H9 (cell line): Measurements from ENCODE around the gene KRTAP9-8. TPM values are rescaled to one million over a fixed set of nuclear protein-coding genes. Genes with fewer than 3 reads are reported as not detected.

Experiments
- DNase-seq: peaks from one replicate; pipeline ENCODE4 v3.0.0-alpha.2; 2017
- H2AFZ ChIP-seq: one replicate; pipeline ENCODE4 v1.6.1; 2013; ENCODE audit warnings: mild to moderate bottlenecking, low read length, control low read depth, moderate library complexity
- H2AK5ac ChIP-seq: 2 replicates; pipeline ENCODE4 v1.6.1; 2013; ENCODE audit warnings: low read length, control low read depth, mixed read lengths; ENCODE audit not compliant: insufficient read length
- H2BK120ac ChIP-seq: one replicate; pipeline ENCODE4 v1.6.1; 2013; ENCODE audit warnings: low read depth, mild to moderate bottlenecking, low read length, control low read depth, inconsistent platforms; ENCODE audit not compliant: poor library complexity, severe bottlenecking
- H2BK12ac ChIP-seq: 2 replicates; pipeline ENCODE4 v1.6.1; 2013; ENCODE audit warnings: low read length, control low read depth, mixed read lengths, low read depth; ENCODE audit not compliant: insufficient read length
- H2BK15ac ChIP-seq: 2 replicates; pipeline ENCODE4 v1.6.1; 2013; ENCODE audit warnings: low read depth, low read length, control low read depth
- H2BK20ac ChIP-seq: one replicate; pipeline ENCODE4 v1.6.1; 2013; ENCODE audit warnings: low read depth, mild to moderate bottlenecking, low read length, control low read depth, inconsistent platforms; ENCODE audit not compliant: poor library complexity, severe bottlenecking
- H2BK5ac ChIP-seq: 2 replicates; pipeline ENCODE4 v1.6.1; 2013; ENCODE audit warnings: low read length, control low read depth, mixed read lengths; ENCODE audit not compliant: insufficient read length
- H3K14ac ChIP-seq: 2 replicates; pipeline ENCODE4 v1.6.1; 2013; ENCODE audit warnings: low read length, control low read depth; ENCODE audit not compliant: insufficient read depth
- H3K18ac ChIP-seq: 2 replicates; pipeline ENCODE4 v1.6.1; 2013; ENCODE audit warnings: low read depth, mild to moderate bottlenecking, mixed read lengths, low read length, control low read depth; ENCODE audit not compliant: insufficient read length
- H3K23ac ChIP-seq: 2 replicates; pipeline ENCODE4 v1.6.1; 2013; ENCODE audit warnings: low read length, control low read depth, mixed read lengths, low read depth; ENCODE audit not compliant: insufficient read length
- H3K23me2 ChIP-seq: 2 replicates; pipeline ENCODE4 v1.6.1; 2013; ENCODE audit warnings: low read depth, mild to moderate bottlenecking, mixed read lengths, low read length, control low read depth; ENCODE audit not compliant: insufficient read length, poor library complexity, severe bottlenecking
- H3K27ac ChIP-seq: 2 replicates; pipeline ENCODE4 v1.5.1; 2013; ENCODE audit warnings: low read length, control low read depth, mixed read lengths, low read depth; ENCODE audit not compliant: insufficient read length
- H3K27me3 ChIP-seq: 2 replicates; pipeline ENCODE4 v1.6.1; 2013; ENCODE audit warnings: low read length, control low read depth, inconsistent platforms; ENCODE audit not compliant: insufficient read depth
- H3K4ac ChIP-seq: 2 replicates; pipeline ENCODE4 v1.6.1; 2013; ENCODE audit warnings: low read depth, mild to moderate bottlenecking, control low read depth, inconsistent platforms, low read length, moderate library complexity
- H3K4me1 ChIP-seq: 2 replicates; pipeline ENCODE4 v1.6.1; 2013; ENCODE audit warnings: low read length, control low read depth, inconsistent platforms; ENCODE audit not compliant: insufficient read depth
- H3K4me2 ChIP-seq: 2 replicates; pipeline ENCODE4 v1.6.1; 2013; ENCODE audit warnings: low read length, control low read depth, mixed read lengths; ENCODE audit not compliant: insufficient read length, insufficient read depth
- H3K56ac ChIP-seq: 2 replicates; pipeline ENCODE4 v1.6.1; 2013; ENCODE audit warnings: low read depth, mild to moderate bottlenecking, mixed read lengths, low read length, control low read depth; ENCODE audit not compliant: insufficient read length
- H3K79me1 ChIP-seq: 2 replicates; pipeline ENCODE4 v1.6.1; 2013; ENCODE audit warnings: low read depth, mild to moderate bottlenecking, moderate library complexity, low read length, control low read depth, inconsistent platforms; ENCODE audit not compliant: insufficient read depth, poor library complexity, severe bottlenecking
- H3K79me2 ChIP-seq: 2 replicates; pipeline ENCODE4 v1.6.1; 2013; ENCODE audit warnings: low read length, control low read depth, inconsistent platforms; ENCODE audit not compliant: insufficient read depth
- H3K9ac ChIP-seq: 2 replicates; pipeline ENCODE4 v1.6.1; 2013; ENCODE audit warnings: low read length, control low read depth, mixed read lengths; ENCODE audit not compliant: insufficient read length; ENCODE audit errors: extremely low read depth
- H3K9me3 ChIP-seq: one replicate; pipeline ENCODE4 v1.6.1; 2013; ENCODE audit warnings: low read depth, low read length, inconsistent platforms; ENCODE audit not compliant: control insufficient read depth
- H3T11ph ChIP-seq: one replicate; pipeline ENCODE4 v1.6.1; 2013; ENCODE audit warnings: mild to moderate bottlenecking, low read length, control low read depth, inconsistent platforms
- H4K20me1 ChIP-seq: one replicate; pipeline ENCODE4 v1.6.1; 2013; ENCODE audit not compliant: control insufficient read depth, insufficient read length, insufficient read depth
- H4K5ac ChIP-seq: 2 replicates; pipeline ENCODE4 v1.6.1; 2013; ENCODE audit warnings: low read depth, mild to moderate bottlenecking, mixed read lengths, low read length, control low read depth; ENCODE audit not compliant: insufficient read length
- H4K8ac ChIP-seq: replicated peaks from 2 replicates; pipeline ENCODE4 v1.6.1; 2013; ENCODE audit warnings: low read length, control low read depth, mixed read lengths, low read depth; ENCODE audit not compliant: insufficient read length
- H4K91ac ChIP-seq: 2 replicates; pipeline ENCODE4 v1.6.1; 2013; ENCODE audit warnings: low read depth, mild to moderate bottlenecking, moderate library complexity, mixed read lengths, low read length, control low read depth; ENCODE audit not compliant: insufficient read length
- H3K27ac Mint-ChIP-seq, 3 experiments: 2 replicates in 2 of 3; 3 replicates in 1 of 3; pipeline ENCODE4 v1.8.0; 2020 to 2021; ENCODE audit warnings: mixed read lengths in 3 of 3, mild to moderate bottlenecking in 1 of 3, moderate library complexity in 1 of 3
- H3K27me3 Mint-ChIP-seq: 2 replicates; pipeline ENCODE4 v1.8.0; 2021; ENCODE audit warnings: low read depth, mild to moderate bottlenecking, moderate library complexity, mixed read lengths
- H3K36me3 Mint-ChIP-seq, 3 experiments: 2 replicates in 2 of 3; 3 replicates in 1 of 3; pipeline ENCODE4 v1.8.0; 2020 to 2021; ENCODE audit warnings: low read depth in 3 of 3, mixed read lengths in 3 of 3; ENCODE audit not compliant: insufficient read depth in 1 of 3
- H3K4me1 Mint-ChIP-seq, 2 experiments: 2 replicates each; pipeline ENCODE4 v1.8.0; 2020; ENCODE audit warnings: mixed read lengths in 2 of 2
- H3K4me3 Mint-ChIP-seq, 2 experiments: 2 replicates in 1 of 2; 3 replicates in 1 of 2; pipeline ENCODE4 v1.8.0; 2020 to 2021; ENCODE audit warnings: mild to moderate bottlenecking in 2 of 2, mixed read lengths in 2 of 2, moderate library complexity in 1 of 2
- H3K9me3 Mint-ChIP-seq, 2 experiments: 2 replicates in 1 of 2; 3 replicates in 1 of 2; pipeline ENCODE4 v1.8.0; 2020; ENCODE audit warnings: mild to moderate bottlenecking in 2 of 2, mixed read lengths in 2 of 2, moderate library complexity in 1 of 2
- CTCF ChIP-seq: fragments of 200-600 bp; sonication (generic); conservative IDR thresholded peaks from 3 replicates; pipeline ENCODE4 v1.8.0; 2021; ENCODE audit warnings: antibody characterized with exemption, mild to moderate bottlenecking
- WGBS: extraction: QIAGEN DNeasy Blood & Tissue Kit; methylation state at CpG from one replicate; pipeline ENCODE4 v1.1.7; 2013; ENCODE audit warnings: missing lambda C conversion rate, low lambda C conversion rate, mixed read lengths; ENCODE audit not compliant: insufficient read length; ENCODE audit errors: extremely low coverage; 5-methylcytosine and 5-hydroxymethylcytosine counted together
- total RNA-seq: library from RNA; stranded (reverse); gene quantifications from 2 replicates; pipeline ENCODE4 v1.2.1, GENCODE V29; 2021

The KRTAP9-8 gene
- total RNA-seq, 1 experiment from 2014 or later, result not detected

GRCh38 chr17:41264599-41264998 is 26.8 kb downstream of the KRTAP9-8 start:
- H3K27ac ChIP-seq, result no peak overlapping the region
- no peaks in the 10 kb centered on the region for H3K9me3 Mint-ChIP-seq
- H3T11ph ChIP-seq, result no peak overlapping the region
- H2BK15ac ChIP-seq, result no peak overlapping the region
- no peak overlapping the region for H2AFZ ChIP-seq
- no peaks in the 10 kb centered on the region; a peak in 1 of 4 replicates for H3K4me1 Mint-ChIP-seq
- no peak overlapping the region for H3K14ac ChIP-seq
- H4K8ac ChIP-seq, result no peak overlapping the region
- no peak overlapping the region for H2BK20ac ChIP-seq
- no peak overlapping the region for H3K4me3 Mint-ChIP-seq
- no peak overlapping the region for H3K27ac Mint-ChIP-seq
- H4K91ac ChIP-seq, result no peak overlapping the region
- H3K27me3 ChIP-seq, result no peaks in the 10 kb centered on the region
- no peak for DNase-seq
- H4K20me1 ChIP-seq, result no peaks in the 10 kb centered on the region
- H3K23ac ChIP-seq, result no peak overlapping the region
- H3K18ac ChIP-seq, result no peak overlapping the region
- no CpG with 5 or more reads among the region's 3 CpGs for WGBS
- H3K4me1 ChIP-seq, result no peaks in the 10 kb centered on the region
- no peaks in the 10 kb centered on the region for H3K79me2 ChIP-seq
- H2BK5ac ChIP-seq, result no peak overlapping the region
- no peak overlapping the region for H3K56ac ChIP-seq
- no peaks in the 10 kb centered on the region for H3K23me2 ChIP-seq
- no peak overlapping the region for H4K5ac ChIP-seq
- no peak overlapping the region for H3K4ac ChIP-seq
- H2BK120ac ChIP-seq, result no peak overlapping the region
- H3K9ac ChIP-seq, result no peak overlapping the region
- H3K9me3 ChIP-seq, result no peaks in the 10 kb centered on the region
- no peak overlapping the region for H2AK5ac ChIP-seq
- peaks cover 8% of the 10 kb centered on the region for H3K27me3 Mint-ChIP-seq
- no peaks in the 10 kb centered on the region for H3K36me3 Mint-ChIP-seq
- H3K4me2 ChIP-seq, result no peak overlapping the region
- TF ChIP-seq CTCF, result no peak
- no peaks in the 10 kb centered on the region for H3K79me1 ChIP-seq
- no peak overlapping the region for H2BK12ac ChIP-seq
